IMR-90 (cell line): ENCODE results near the gene PHF21B. TPM values are rescaled to one million over a fixed set of nuclear protein-coding genes. Genes with fewer than 3 reads are reported as not detected.

Experiments used
- ATAC-seq: fragments of 200-7000 bp; cut with Tn5 transposase; 2 replicates; pipeline ENCODE4 v1.9.1; 2020; ENCODE audit warnings: low read depth, mild to moderate bottlenecking, moderate library complexity
- BruUV-seq: library from RNA; stranded (reverse); fragments of 400-500 nt; replicated peaks from 2 replicates; lab custom pipeline; 2021; lab: Mats Ljungman, UMichigan
- CTCF ChIA-PET: fragments of 300-600 bp; formaldehyde crosslinking; extraction: SDS; loops from one replicate; lab custom pipeline; 2021; ENCODE audit warnings: antibody characterized with exemption; lab: Yijun Ruan, JAX
- POLR2A ChIA-PET: fragments of 300-600 bp; sonication (Branson Sonifier 250); formaldehyde crosslinking; loops from one replicate; lab custom pipeline; 2022; ENCODE audit warnings: antibody characterized with exemption; ENCODE audit not compliant: unreplicated experiment; lab: Charles Lee
- DNase-seq: peaks from one replicate; pipeline ENCODE4 v3.0.0; 2013
- H2AFZ ChIP-seq: replicated peaks from 2 replicates; pipeline ENCODE3; 2013; ENCODE audit warnings: low read length, mild to moderate bottlenecking; ENCODE audit not compliant: poor library complexity
- H2AK5ac ChIP-seq: 2 replicates; pipeline ENCODE4 v1.6.1; 2013; ENCODE audit warnings: low read depth, low read length, inconsistent platforms
- H2AK9ac ChIP-seq: replicated peaks from 2 replicates; pipeline ENCODE3; 2013; ENCODE audit warnings: mild to moderate bottlenecking, low read depth, low read length, moderate library complexity; ENCODE audit not compliant: poor library complexity
- H2BK120ac ChIP-seq: 2 replicates; pipeline ENCODE4 v1.6.1; 2013; ENCODE audit warnings: low read depth, low read length, inconsistent platforms
- H2BK15ac ChIP-seq: 3 replicates; pipeline ENCODE4 v1.6.1; 2013; ENCODE audit warnings: low read depth, low read length, inconsistent platforms
- H2BK20ac ChIP-seq: 2 replicates; pipeline ENCODE4 v1.6.1; 2013; ENCODE audit warnings: low read depth, mild to moderate bottlenecking, inconsistent platforms, low read length, moderate library complexity
- H2BK5ac ChIP-seq: 2 replicates; pipeline ENCODE4 v1.6.1; 2013; ENCODE audit warnings: mild to moderate bottlenecking, low read depth, low read length, inconsistent platforms; ENCODE audit not compliant: poor library complexity, severe bottlenecking
- H3K14ac ChIP-seq: replicated peaks from 2 replicates; pipeline ENCODE4 v1.6.1; 2013; ENCODE audit warnings: low read depth, low read length, inconsistent platforms
- H3K18ac ChIP-seq: 2 replicates; pipeline ENCODE4 v1.6.1; 2013; ENCODE audit warnings: low read depth, low read length, control low read depth
- H3K23ac ChIP-seq: 2 replicates; pipeline ENCODE4 v1.6.1; 2013; ENCODE audit warnings: low read depth, low read length, inconsistent platforms
- H3K27ac ChIP-seq: 2 replicates; pipeline ENCODE4 v1.5.1; 2013; ENCODE audit warnings: mild to moderate bottlenecking, control low read depth, low read length; ENCODE audit not compliant: insufficient read depth
- H3K27me3 ChIP-seq: 2 replicates; pipeline ENCODE4 v1.6.1; 2013; ENCODE audit warnings: low read length; ENCODE audit not compliant: control insufficient read depth, insufficient read depth
- H3K36me3 ChIP-seq: 2 replicates; pipeline ENCODE4 v1.6.1; 2013; ENCODE audit warnings: low read length, mixed read lengths; ENCODE audit not compliant: control insufficient read depth, insufficient read depth
- H3K4ac ChIP-seq: 2 replicates; pipeline ENCODE4 v1.6.1; 2013; ENCODE audit warnings: low read depth, low read length, inconsistent platforms
- H3K4me1 ChIP-seq: 2 replicates; pipeline ENCODE4 v1.6.1; 2013; ENCODE audit warnings: low read length, mixed read lengths; ENCODE audit not compliant: control insufficient read depth, insufficient read depth
- H3K4me2 ChIP-seq: 2 replicates; pipeline ENCODE4 v1.6.1; 2013; ENCODE audit warnings: low read depth, mild to moderate bottlenecking, control low read depth, low read length, moderate library complexity
- H3K4me3 ChIP-seq: 2 replicates; pipeline ENCODE4 v1.5.1; 2013; ENCODE audit warnings: low read depth, mild to moderate bottlenecking, control low read depth, low read length, moderate library complexity; ENCODE audit not compliant: insufficient read depth
- H3K56ac ChIP-seq: 2 replicates; pipeline ENCODE4 v1.6.1; 2013; ENCODE audit warnings: low read length, inconsistent platforms; ENCODE audit not compliant: insufficient read depth; ENCODE audit errors: extremely low read depth
- H3K79me1 ChIP-seq, 2 experiments: 2 replicates each; pipeline ENCODE4 v1.6.1; 2013; ENCODE audit warnings: low read length in 2 of 2, inconsistent platforms in 1 of 2, low read depth in 1 of 2
- H3K9ac ChIP-seq: 2 replicates; pipeline ENCODE4 v1.6.1; 2013; ENCODE audit warnings: low read depth, low read length, control low read depth
- H3K9me1 ChIP-seq: 2 replicates; pipeline ENCODE4 v1.6.1; 2013; ENCODE audit warnings: low read length, inconsistent platforms; ENCODE audit not compliant: insufficient read depth
- H3K9me3 ChIP-seq: 2 replicates; pipeline ENCODE4 v1.6.1; 2013; ENCODE audit warnings: low read length; ENCODE audit not compliant: control insufficient read depth, insufficient read depth
- H4K20me1 ChIP-seq: 2 replicates; pipeline ENCODE4 v1.6.1; 2013; ENCODE audit warnings: low read length, inconsistent platforms; ENCODE audit not compliant: insufficient read depth
- H4K5ac ChIP-seq: 2 replicates; pipeline ENCODE4 v1.6.1; 2013; ENCODE audit warnings: mild to moderate bottlenecking, low read depth, low read length, control low read depth
- H4K8ac ChIP-seq, 2 experiments: 2 replicates each; pipeline ENCODE4 v1.6.1; 2013; ENCODE audit warnings: low read depth in 2 of 2, low read length in 2 of 2, control low read depth in 1 of 2, inconsistent platforms in 1 of 2
- H4K91ac ChIP-seq: 2 replicates; pipeline ENCODE4 v1.6.1; 2013; ENCODE audit warnings: low read depth, low read length, inconsistent platforms; ENCODE audit not compliant: insufficient read depth
- BHLHE40 ChIP-seq: fragments of 150-350 bp; IDR thresholded peaks from 2 replicates; pipeline ENCODE4 v1.6.1; 2016; ENCODE audit warnings: mild to moderate bottlenecking, low read depth, low read length
- CEBPB ChIP-seq: IDR thresholded peaks from 2 replicates; pipeline ENCODE4 v1.6.1; 2012; ENCODE audit warnings: low read depth, low read length, improper control_type of control experiment
- CHD1 ChIP-seq: IDR thresholded peaks from 2 replicates; pipeline ENCODE4 v1.6.1; 2012; ENCODE audit warnings: low read depth, low read length, improper control_type of control experiment
- FOS ChIP-seq: fragments of 150-350 bp; IDR thresholded peaks from 2 replicates; pipeline ENCODE4 v1.6.1; 2016; ENCODE audit warnings: low read depth, low read length
- MAFK ChIP-seq: IDR thresholded peaks from 2 replicates; pipeline ENCODE4 v1.6.1; 2012; ENCODE audit warnings: low read depth, low read length, improper control_type of control experiment
- MAZ ChIP-seq: IDR thresholded peaks from 2 replicates; pipeline ENCODE4 v1.6.1; 2012; ENCODE audit warnings: low read depth, mild to moderate bottlenecking, low read length, improper control_type of control experiment, moderate library complexity, borderline replicate concordance
- MXI1 ChIP-seq: IDR thresholded peaks from 2 replicates; pipeline ENCODE4 v1.6.1; 2012; ENCODE audit warnings: low read depth, mild to moderate bottlenecking, low read length, moderate library complexity, borderline replicate concordance
- NFE2L2 ChIP-seq: fragments of 150-350 bp; IDR thresholded peaks from 2 replicates; pipeline ENCODE4 v1.6.1; 2016; ENCODE audit warnings: low read depth, mild to moderate bottlenecking, low read length
- POLR2A ChIP-seq: IDR thresholded peaks from 2 replicates; pipeline ENCODE4 v1.6.1; 2012; ENCODE audit warnings: mild to moderate bottlenecking, low read depth, low read length
- RAD21 ChIP-seq: IDR thresholded peaks from 2 replicates; pipeline ENCODE4 v1.6.1; 2012; ENCODE audit warnings: low read length, improper control_type of control experiment
- RCOR1 ChIP-seq: IDR thresholded peaks from 2 replicates; pipeline ENCODE4 v1.6.1; 2012; ENCODE audit warnings: mild to moderate bottlenecking, low read length, improper control_type of control experiment; ENCODE audit not compliant: insufficient replicate concordance
- RFX5 ChIP-seq: IDR thresholded peaks from 2 replicates; pipeline ENCODE4 v1.8.0; 2012; ENCODE audit warnings: low read depth, mild to moderate bottlenecking, low read length, moderate library complexity
- SMC3 ChIP-seq: fragments of 150-350 bp; IDR thresholded peaks from 2 replicates; pipeline ENCODE4 v1.6.1; 2016; ENCODE audit warnings: low read depth, mild to moderate bottlenecking, antibody characterized with exemption, low read length, moderate library complexity
- WGBS, 2 experiments: methylation state at CpG; one replicate each; pipeline versions ENCODE4 v1.1.5 to v1.1.7; 2013; ENCODE audit warnings: missing lambda C conversion rate in 2 of 2; ENCODE audit not compliant: insufficient read length in 1 of 2; ENCODE audit errors: extremely low coverage in 2 of 2; 5-methylcytosine and 5-hydroxymethylcytosine counted together
- dilution Hi-C: fragments of 300-500 bp; cut with HindIII; formaldehyde crosslinking; loops from one replicate; pipeline ENCODE4 v1.14.3; 2018; ENCODE audit warnings: low sequenced_read_pairs; ENCODE audit not compliant: unreplicated experiment
- in situ Hi-C: fragments of 300-500 bp; cut with MboI; formaldehyde crosslinking; loops from 3 replicates; pipeline ENCODE4 v1.14.3; 2019; ENCODE audit warnings: low sequenced_read_pairs, inconsistent platforms, mixed read lengths
- intact Hi-C: fragments of 100-400 bp; cut with micrococcal nuclease; formaldehyde crosslinking; loops from 2 replicates; pipeline ENCODE4 v1.10.0; 2022
- polyA plus RNA-seq, 3 experiments: library from polyadenylated mRNA; depleted of rRNA; stranded (reverse); fragments of >200 nt; gene quantifications; 2 replicates each; pipeline ENCODE4 v1.2.3, GENCODE V29; 2012; ENCODE audit warnings: low replicate concordance in 1 of 3
- total RNA-seq: library from RNA; depleted of rRNA; stranded (reverse); fragments of >200 nt; gene quantifications from 2 replicates; pipeline ENCODE4 v1.2.3, GENCODE V29; 2012
- TF ChIP-seq, protein P1 (sequence below): fragments of 150-350 bp; IDR thresholded peaks from 2 replicates; pipeline ENCODE4 v1.6.1; 2017; ENCODE audit warnings: mild to moderate bottlenecking, antibody characterized with exemption, low read length, low read depth
- TF ChIP-seq, protein P2 (sequence below): fragments of 150-350 bp; IDR thresholded peaks from 2 replicates; pipeline ENCODE4 v1.6.1; 2016; ENCODE audit warnings: low read depth, mild to moderate bottlenecking, low read length, moderate library complexity, borderline replicate concordance
- TF ChIP-seq, protein P3 (sequence below): conservative IDR thresholded peaks from 2 replicates; pipeline ENCODE4 v1.5.1; 2012; ENCODE audit warnings: mild to moderate bottlenecking, low read depth, low read length, improper control_type of control experiment

The PHF21B gene
- total and polyA plus RNA-seq, 2 of the 4 experiments (the other 2 are of a cell fraction) = 0.02 TPM; not detected in 1

GRCh38 chr22:44879301-44879680 lies 130.5 kb downstream of the PHF21B start:
- intact Hi-C loops = no loop called here
- POLR2A ChIA-PET = no interaction called here

More at GRCh38 chr22:44879301-44879680, 130.5 kb downstream of the PHF21B start:
- no peak overlapping the region for H2BK5ac ChIP-seq
- no peak overlapping the region for H3K56ac ChIP-seq
- DNase-seq (no peak), ATAC-seq (no peak)
- H2AK5ac ChIP-seq = no peak overlapping the region
- no peak overlapping the region for H3K4me3 ChIP-seq
- in situ Hi-C loops (no loop called here), dilution Hi-C loops (no loop called here)
- H3K18ac ChIP-seq = no peak overlapping the region
- no peak overlapping the region for H2AFZ ChIP-seq
- H4K20me1 ChIP-seq = no peaks in the 10 kb centered on the region
- H3K79me1 ChIP-seq = no peaks in the 10 kb centered on the region
- no peaks in the 10 kb centered on the region for H3K4me1 ChIP-seq
- no peaks in the 10 kb centered on the region for H3K36me3 ChIP-seq
- CTCF ChIA-PET = no interaction called here
- no peak overlapping the region for H2BK120ac ChIP-seq
- BruUV-seq = no TSS peak
- H3K4ac ChIP-seq = no peak overlapping the region
- no peaks in the 10 kb centered on the region for H3K9me1 ChIP-seq
- no peak overlapping the region for H4K91ac ChIP-seq
- TF ChIP-seq, protein P1, sequence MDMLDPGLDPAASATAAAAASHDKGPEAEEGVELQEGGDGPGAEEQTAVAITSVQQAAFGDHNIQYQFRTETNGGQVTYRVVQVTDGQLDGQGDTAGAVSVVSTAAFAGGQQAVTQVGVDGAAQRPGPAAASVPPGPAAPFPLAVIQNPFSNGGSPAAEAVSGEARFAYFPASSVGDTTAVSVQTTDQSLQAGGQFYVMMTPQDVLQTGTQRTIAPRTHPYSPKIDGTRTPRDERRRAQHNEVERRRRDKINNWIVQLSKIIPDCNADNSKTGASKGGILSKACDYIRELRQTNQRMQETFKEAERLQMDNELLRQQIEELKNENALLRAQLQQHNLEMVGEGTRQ = no peak
- TF ChIP-seq FOS = no peak
- TF ChIP-seq RCOR1 = no peak
- TF ChIP-seq CEBPB = no peak
- TF ChIP-seq RAD21 = no peak
- TF ChIP-seq MXI1 = no peak
- TF ChIP-seq RFX5 = no peak
- no peak for TF ChIP-seq CHD1
- TF ChIP-seq, protein P2, sequence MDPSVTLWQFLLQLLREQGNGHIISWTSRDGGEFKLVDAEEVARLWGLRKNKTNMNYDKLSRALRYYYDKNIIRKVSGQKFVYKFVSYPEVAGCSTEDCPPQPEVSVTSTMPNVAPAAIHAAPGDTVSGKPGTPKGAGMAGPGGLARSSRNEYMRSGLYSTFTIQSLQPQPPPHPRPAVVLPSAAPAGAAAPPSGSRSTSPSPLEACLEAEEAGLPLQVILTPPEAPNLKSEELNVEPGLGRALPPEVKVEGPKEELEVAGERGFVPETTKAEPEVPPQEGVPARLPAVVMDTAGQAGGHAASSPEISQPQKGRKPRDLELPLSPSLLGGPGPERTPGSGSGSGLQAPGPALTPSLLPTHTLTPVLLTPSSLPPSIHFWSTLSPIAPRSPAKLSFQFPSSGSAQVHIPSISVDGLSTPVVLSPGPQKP = no peak
- TF ChIP-seq SMC3 = no peak
- TF ChIP-seq, protein P3, sequence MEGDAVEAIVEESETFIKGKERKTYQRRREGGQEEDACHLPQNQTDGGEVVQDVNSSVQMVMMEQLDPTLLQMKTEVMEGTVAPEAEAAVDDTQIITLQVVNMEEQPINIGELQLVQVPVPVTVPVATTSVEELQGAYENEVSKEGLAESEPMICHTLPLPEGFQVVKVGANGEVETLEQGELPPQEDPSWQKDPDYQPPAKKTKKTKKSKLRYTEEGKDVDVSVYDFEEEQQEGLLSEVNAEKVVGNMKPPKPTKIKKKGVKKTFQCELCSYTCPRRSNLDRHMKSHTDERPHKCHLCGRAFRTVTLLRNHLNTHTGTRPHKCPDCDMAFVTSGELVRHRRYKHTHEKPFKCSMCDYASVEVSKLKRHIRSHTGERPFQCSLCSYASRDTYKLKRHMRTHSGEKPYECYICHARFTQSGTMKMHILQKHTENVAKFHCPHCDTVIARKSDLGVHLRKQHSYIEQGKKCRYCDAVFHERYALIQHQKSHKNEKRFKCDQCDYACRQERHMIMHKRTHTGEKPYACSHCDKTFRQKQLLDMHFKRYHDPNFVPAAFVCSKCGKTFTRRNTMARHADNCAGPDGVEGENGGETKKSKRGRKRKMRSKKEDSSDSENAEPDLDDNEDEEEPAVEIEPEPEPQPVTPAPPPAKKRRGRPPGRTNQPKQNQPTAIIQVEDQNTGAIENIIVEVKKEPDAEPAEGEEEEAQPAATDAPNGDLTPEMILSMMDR = no peak
- no peak for TF ChIP-seq POLR2A
- TF ChIP-seq MAFK = no peak
- TF ChIP-seq MAZ = no peak
- TF ChIP-seq BHLHE40 = no peak
- no peak for TF ChIP-seq NFE2L2
- no peaks in the 10 kb centered on the region; the same call in 1 of the 2 replicates for H3K27me3 ChIP-seq
- WGBS, 2 experiments = 82% methylated on average over 8 of the region's 12 CpGs; no CpG with 5 or more reads in 1 of the 2 experiments
- no peak overlapping the region for H2AK9ac ChIP-seq
- no peak overlapping the region for H4K8ac ChIP-seq
- H2BK20ac ChIP-seq = no peak overlapping the region
- no peak overlapping the region for H3K9ac ChIP-seq
- no peak overlapping the region for H3K27ac ChIP-seq
- H3K23ac ChIP-seq = no peak overlapping the region
- H3K14ac ChIP-seq = no peak overlapping the region
- H4K5ac ChIP-seq = no peak overlapping the region
- H3K4me2 ChIP-seq = no peak overlapping the region
- no peak overlapping the region for H2BK15ac ChIP-seq
- 0 out of 2 replicates have a peak, but pooled peaks cover 2% of the 10 kb centered on the region for H3K9me3 ChIP-seq
